Liver (tissue), 9 donors: ENCODE results near the gene SYT14. TPM values are rescaled to one million over a fixed set of nuclear protein-coding genes. Genes with fewer than 3 reads are reported as not detected.
"Not testable (repeated sequence)": the region's sequence is repeated elsewhere in the genome, so short reads cannot be mapped to it uniquely, and the experiment has no call there.

Experiments
- DNase-seq: peaks from one replicate; pipeline ENCODE4 v3.0.0-alpha.2; 2017; ENCODE audit warnings: low spot score
- H3K27ac ChIP-seq, 2 donors: one replicate each; pipeline ENCODE4 v1.7.0; 2013; ENCODE audit warnings: inconsistent platforms in 2 of 2, low read length in 2 of 2, control low read depth in 1 of 2, low read depth in 1 of 2, mild to moderate bottlenecking in 1 of 2
- H3K27me3 ChIP-seq, 4 donors: one replicate each; pipeline versions ENCODE4 v1.6.1 to v1.7.0; 2013; ENCODE audit warnings: low read length in 3 of 4, inconsistent platforms in 1 of 4, mild to moderate bottlenecking in 1 of 4, moderate library complexity in 1 of 4; ENCODE audit not compliant: control insufficient read depth in 4 of 4, insufficient read depth in 4 of 4
- H3K36me3 ChIP-seq, 4 donors: one replicate each; pipeline versions ENCODE4 v1.6.1 to v1.7.0; 2013; ENCODE audit warnings: low read length in 3 of 4, mild to moderate bottlenecking in 3 of 4, low read depth in 1 of 4, moderate library complexity in 1 of 4; ENCODE audit not compliant: control insufficient read depth in 4 of 4, insufficient read depth in 3 of 4
- H3K4me1 ChIP-seq, 4 donors: one replicate each; pipeline versions ENCODE4 v1.6.1 to v1.7.0; 2013; ENCODE audit warnings: low read length in 3 of 4, mild to moderate bottlenecking in 3 of 4, moderate library complexity in 1 of 4; ENCODE audit not compliant: control insufficient read depth in 4 of 4, insufficient read depth in 4 of 4
- H3K4me3 ChIP-seq, 3 donors: one replicate each; pipeline versions ENCODE4 v1.6.1 to v1.7.0; 2013; ENCODE audit warnings: low read length in 3 of 3, control low read depth in 1 of 3, low read depth in 1 of 3, mild to moderate bottlenecking in 1 of 3
- H3K9ac ChIP-seq, 2 donors: one replicate each; pipeline ENCODE4 v1.7.0; 2013; ENCODE audit warnings: low read length in 2 of 2, mild to moderate bottlenecking in 2 of 2, moderate library complexity in 2 of 2, control low read depth in 1 of 2, low read depth in 1 of 2
- H3K9me3 ChIP-seq, 4 donors: one replicate each; pipeline versions ENCODE4 v1.6.1 to v1.7.0; 2013; ENCODE audit warnings: low read length in 3 of 4; ENCODE audit not compliant: control insufficient read depth in 4 of 4
- ATF3 ChIP-seq: IDR thresholded peaks from 2 replicates; pipeline ENCODE4 v1.6.1; 2016; ENCODE audit warnings: antibody characterized with exemption
- CTCF ChIP-seq: fragments of 150-350 bp; IDR thresholded peaks from 2 replicates; pipeline ENCODE4 v1.5.1; 2017; ENCODE audit warnings: improper control_type of control experiment, low read depth, low read length; ENCODE audit not compliant: missing input control
- EGR1 ChIP-seq, 2 donors: IDR thresholded peaks; 2 replicates each; pipeline ENCODE4 v1.6.1; 2016 to 2018; ENCODE audit warnings: antibody characterized with exemption in 2 of 2, low read depth in 2 of 2
- FOXA1 ChIP-seq: IDR thresholded peaks from 2 replicates; pipeline ENCODE4 v1.6.1; 2016; ENCODE audit warnings: antibody characterized with exemption
- FOXA2 ChIP-seq: IDR thresholded peaks from 2 replicates; pipeline ENCODE4 v1.6.1; 2016; ENCODE audit warnings: antibody characterized with exemption
- GABPA ChIP-seq, 2 donors: IDR thresholded peaks in 1 of 2; conservative IDR thresholded peaks in 1 of 2; 2 replicates each; pipeline ENCODE4 v1.6.1; 2016; ENCODE audit warnings: antibody characterized with exemption in 2 of 2, mild to moderate bottlenecking in 1 of 2, moderate library complexity in 1 of 2
- HNF4G ChIP-seq: IDR thresholded peaks from 2 replicates; pipeline ENCODE4 v1.6.1; 2016; ENCODE audit warnings: antibody characterized with exemption
- JUND ChIP-seq, 2 donors: IDR thresholded peaks; 2 replicates each; pipeline ENCODE4 v1.6.1; 2016; ENCODE audit warnings: antibody characterized with exemption in 2 of 2
- MAX ChIP-seq: IDR thresholded peaks from 2 replicates; pipeline ENCODE4 v1.6.1; 2016; ENCODE audit warnings: antibody characterized with exemption
- NR2F2 ChIP-seq: IDR thresholded peaks from 2 replicates; pipeline ENCODE4 v1.6.1; 2016; ENCODE audit warnings: antibody characterized with exemption
- RAD21 ChIP-seq, 2 donors: IDR thresholded peaks; 2 replicates each; pipeline ENCODE4 v1.6.1; 2016; ENCODE audit warnings: antibody characterized with exemption in 2 of 2, mild to moderate bottlenecking in 2 of 2
- REST ChIP-seq: IDR thresholded peaks from 2 replicates; pipeline ENCODE4 v1.6.1; 2016; ENCODE audit warnings: antibody characterized with exemption, mild to moderate bottlenecking
- RXRA ChIP-seq, 2 donors: IDR thresholded peaks; 2 replicates each; pipeline ENCODE4 v1.6.1; 2017 to 2018; ENCODE audit warnings: antibody characterized with exemption in 2 of 2, mild to moderate bottlenecking in 1 of 2
- SP1 ChIP-seq: IDR thresholded peaks from 2 replicates; pipeline ENCODE4 v1.6.1; 2018; ENCODE audit warnings: antibody characterized with exemption, mild to moderate bottlenecking
- TAF1 ChIP-seq: conservative IDR thresholded peaks from 2 replicates; pipeline ENCODE4 v1.6.1; 2016; ENCODE audit warnings: antibody characterized with exemption, mild to moderate bottlenecking
- YY1 ChIP-seq: IDR thresholded peaks from 2 replicates; pipeline ENCODE4 v1.6.1; 2016; ENCODE audit warnings: antibody characterized with exemption, mild to moderate bottlenecking
- ZBTB33 ChIP-seq: IDR thresholded peaks from 2 replicates; pipeline ENCODE4 v1.6.1; 2016; ENCODE audit warnings: antibody characterized with exemption
- WGBS: extraction: QIAGEN DNeasy Blood & Tissue Kit; methylation state at CpG from one replicate; pipeline ENCODE4 v1.1.7; 2013; 5-methylcytosine and 5-hydroxymethylcytosine counted together
- polyA plus RNA-seq, 2 donors: library from polyadenylated mRNA; stranded (reverse) in 1 of 2; unstranded in 1 of 2; fragments of 200-250 nt in 1 of 2; fragments of >200 nt in 1 of 2; fragmentation: Nextera tagmentation in 1 of 2; extraction: Ambion mirVana in 1 of 2; gene quantifications; one replicate each; pipeline versions ENCODE4 v1.2.1 to v1.2.3, GENCODE V29; 2013 to 2015
- total RNA-seq, 2 donors: library from RNA; depleted of rRNA; stranded (reverse); fragments of >200 nt; gene quantifications; one replicate each; pipeline ENCODE4 v1.2.3, GENCODE V29; 2014
- donor health status: healthy.
- donor health status: healthy.
- donor health status: healthy.
- donor health status: healthy.
- donor health status: healthy.

Gene SYT14
- total and polyA plus RNA-seq, 4 donors: not detected

- H3K9ac ChIP-seq: no peak overlapping the region
- 90% methylated on average over 2 of the region's 3 CpGs for WGBS
- no peak overlapping the region for H3K4me3 ChIP-seq
- no peaks in the 10 kb centered on the region for H3K27me3 ChIP-seq
- H3K9me3 ChIP-seq: no peaks in the 10 kb centered on the region
- no peaks in the 10 kb centered on the region for H3K36me3 ChIP-seq
- no peak overlapping the region for H3K27ac ChIP-seq
- TF ChIP-seq ATF3: no peak
- no peak for TF ChIP-seq JUND (IDR thresholded peaks at IDR 0.05)
- TF ChIP-seq NR2F2: no peak
- no peak for TF ChIP-seq TAF1
- TF ChIP-seq FOXA1: no peak
- DNase-seq: no peak
- no peaks in the 10 kb centered on the region for H3K4me1 ChIP-seq
Observed at GRCh38 chr1:209911746-209912145, 26.3 kb upstream of the SYT14 start.

- H3K36me3 ChIP-seq: no peaks in the 10 kb centered on the region
- WGBS: 40% methylated on average over 1 of the region's 2 CpGs
- no peak for DNase-seq
Observed at GRCh38 chr1:209912306-209912705, 25.7 kb upstream of the SYT14 start.

GRCh38 chr1:209919637-209920036 is 18.4 kb upstream of the SYT14 start:
- not testable (repeated sequence) for H3K27me3 ChIP-seq, H3K4me3 ChIP-seq, DNase-seq, H3K27ac ChIP-seq, H3K36me3 ChIP-seq, H3K4me1 ChIP-seq, H3K9ac ChIP-seq, H3K9me3 ChIP-seq
- WGBS: 75% methylated on average over 5 of the region's 12 CpGs

More at GRCh38 chr1:209912306-209912705, 25.7 kb upstream of the SYT14 start:
- Histone ChIP-seq H3K9me3 (no peaks in the 10 kb centered on the region), H3K4me3 (no peak overlapping the region), H3K27me3 (no peaks in the 10 kb centered on the region), H3K27ac (no peak overlapping the region), H3K4me1 (no peaks in the 10 kb centered on the region), H3K9ac (no peak overlapping the region)
- TF ChIP-seq FOXA2 (no peak), YY1 (no peak)

GRCh38 chr1:209920844-209921243 is 17.2 kb upstream of the SYT14 start:
- no peak overlapping the region for H3K27ac ChIP-seq
- peaks cover 0 to 2% (median 0%) of the 10 kb centered on the region in 4 donors for H3K9me3 ChIP-seq
- DNase-seq: no peak
- 78% methylated on average over 1 of the region's 1 CpG for WGBS
- no peaks in the 10 kb centered on the region for H3K36me3 ChIP-seq
- no peaks in the 10 kb centered on the region for H3K27me3 ChIP-seq
- H3K9ac ChIP-seq: no peak overlapping the region
- H3K4me1 ChIP-seq: no peaks in the 10 kb centered on the region
- H3K4me3 ChIP-seq: no peak overlapping the region
- TF ChIP-seq GABPA (IDR thresholded peaks at IDR 0.05 in 1 of 2, conservative IDR thresholded peaks at IDR 0.05 in 1 of 2) (no peak), NR2F2 (no peak), SP1 (no peak), TAF1 (no peak), REST (no peak), FOXA2 (no peak), RXRA (IDR thresholded peaks at IDR 0.05) (no peak), EGR1 (IDR thresholded peaks at IDR 0.05; ENCODE audit: low read depth in 2 of 2) (no peak), HNF4G (no peak), CTCF (no peak), ATF3 (no peak), MAX (no peak), RAD21 (IDR thresholded peaks at IDR 0.05) (no peak), FOXA1 (no peak), YY1 (no peak), ZBTB33 (no peak)
